Osteoblast (primary cell): ENCODE results near the gene RAPSN. TPM values are rescaled to one million over a fixed set of nuclear protein-coding genes. Genes with fewer than 3 reads are reported as not detected.

Experiments
- DNase-seq: peaks from one replicate; pipeline ENCODE4 v3.0.0; 2011; ENCODE audit warnings: low spot score, mixed read lengths; ENCODE audit not compliant: insufficient read length; ENCODE audit errors: missing footprints
- H2AFZ ChIP-seq: 2 replicates; pipeline ENCODE4 v1.6.0; 2011; ENCODE audit warnings: mild to moderate bottlenecking, low read length
- H3K27ac ChIP-seq: 2 replicates; pipeline ENCODE4 v1.5.1; 2011; ENCODE audit warnings: mild to moderate bottlenecking, low read depth, low read length, moderate library complexity
- H3K27me3 ChIP-seq: 2 replicates; pipeline ENCODE4 v1.6.0; 2012; ENCODE audit warnings: mild to moderate bottlenecking, control low read depth, inconsistent platforms, low read length, moderate library complexity; ENCODE audit not compliant: insufficient read depth
- H3K36me3 ChIP-seq: 2 replicates; pipeline ENCODE4 v1.5.1; 2011; ENCODE audit warnings: mild to moderate bottlenecking, low read length, control low read depth, moderate library complexity; ENCODE audit not compliant: insufficient read depth
- H3K4me1 ChIP-seq: 2 replicates; pipeline ENCODE4 v1.5.1; 2011; ENCODE audit warnings: mild to moderate bottlenecking, low read length, control low read depth, moderate library complexity; ENCODE audit not compliant: insufficient read depth
- H3K4me2 ChIP-seq: 2 replicates; pipeline ENCODE4 v1.6.0; 2011; ENCODE audit warnings: mild to moderate bottlenecking, low read length; ENCODE audit not compliant: insufficient read depth
- H3K4me3 ChIP-seq: fragments of 200-600 bp; sonication (generic); 3 replicates; pipeline ENCODE4 v1.5.1; 2012; ENCODE audit warnings: mild to moderate bottlenecking, low read length, inconsistent platforms; ENCODE audit not compliant: insufficient read depth
- H3K79me2 ChIP-seq: 2 replicates; pipeline ENCODE4 v1.6.0; 2012; ENCODE audit warnings: mild to moderate bottlenecking, low read length, control low read depth, inconsistent platforms; ENCODE audit not compliant: insufficient read depth
- H3K9me3 ChIP-seq: 2 replicates; pipeline ENCODE4 v1.5.1; 2011; ENCODE audit warnings: low read depth, low read length, control low read depth
- H4K20me1 ChIP-seq: 2 replicates; pipeline ENCODE4 v1.6.0; 2012; ENCODE audit warnings: mild to moderate bottlenecking, low read length, control low read depth; ENCODE audit not compliant: insufficient read depth
- CTCF ChIP-seq: IDR thresholded peaks from 2 replicates; pipeline ENCODE4 v1.5.1; 2011; ENCODE audit warnings: mild to moderate bottlenecking, low read depth, low read length, moderate library complexity; ENCODE audit errors: extremely low read depth
- total RNA-seq: library from RNA; depleted of rRNA; stranded (reverse); fragments of >200 nt; gene quantifications from 2 replicates; pipeline ENCODE4 v1.2.3, GENCODE V29; 2012

The RAPSN gene
- total RNA-seq, 1 donor: 0.36 TPM

GRCh38 chr11:47433157-47433556 is 15.8 kb downstream of the RAPSN start:
- H3K9me3 ChIP-seq: no peaks in the 10 kb centered on the region
- no peaks in the 10 kb centered on the region for H3K79me2 ChIP-seq
- H3K27ac ChIP-seq: no peak overlapping the region
- H3K4me3 ChIP-seq: no peak overlapping the region
- no peak overlapping the region for H2AFZ ChIP-seq
- no peaks in the 10 kb centered on the region for H4K20me1 ChIP-seq
- H3K36me3 ChIP-seq: no peaks in the 10 kb centered on the region
- TF ChIP-seq CTCF: no peak
- DNase-seq: no peak
- H3K4me2 ChIP-seq: no peak overlapping the region
- H3K27me3 ChIP-seq: no peaks in the 10 kb centered on the region
- H3K4me1 ChIP-seq: peaks cover 10% of the 10 kb centered on the region

GRCh38 chr11:47431356-47432083 is 17.4 kb downstream of the RAPSN start:
- no peaks in the 10 kb centered on the region for H4K20me1 ChIP-seq
- H3K4me1 ChIP-seq: peaks cover 12% of the 10 kb centered on the region
- no peak overlapping the region for H3K4me2 ChIP-seq
- no peak overlapping the region for H3K4me3 ChIP-seq
- H3K36me3 ChIP-seq: no peaks in the 10 kb centered on the region
- no peak overlapping the region for H3K27ac ChIP-seq
- H3K9me3 ChIP-seq: no peaks in the 10 kb centered on the region
- H3K27me3 ChIP-seq: no peaks in the 10 kb centered on the region
- no peak overlapping the region for H2AFZ ChIP-seq
- no peak for TF ChIP-seq CTCF
- no peak for DNase-seq
- H3K79me2 ChIP-seq: no peaks in the 10 kb centered on the region

GRCh38 chr11:47430524-47430923 is 18.4 kb downstream of the RAPSN start:
- no peak overlapping the region for H3K4me3 ChIP-seq
- no peaks in the 10 kb centered on the region for H3K27me3 ChIP-seq
- H3K27ac ChIP-seq: no peak overlapping the region
- no peak overlapping the region for H2AFZ ChIP-seq
- H3K79me2 ChIP-seq: peaks cover 7% of the 10 kb centered on the region
- no peak overlapping the region for H3K4me2 ChIP-seq
- no peak for DNase-seq
- no peaks in the 10 kb centered on the region for H3K9me3 ChIP-seq
- peaks cover 13% of the 10 kb centered on the region for H3K4me1 ChIP-seq
- TF ChIP-seq CTCF: no peak
- H3K36me3 ChIP-seq: no peaks in the 10 kb centered on the region
- no peaks in the 10 kb centered on the region for H4K20me1 ChIP-seq

- H3K4me3 ChIP-seq: peak within 1 kb of the TSS; percentile 99
Measured at GRCh38 chr11:47426062-47426956, 22.6 kb downstream of the RAPSN start, which contains the start of gene PSMC3. TSS of gene PSMC3 (minus strand) at chr11:47426439. CDS start at chr11:47426279, 160 bp downstream.

More at GRCh38 chr11:47426062-47426956, 22.6 kb downstream of the RAPSN start, which contains the start of gene PSMC3:
- Histone ChIP-seq H3K27ac (peak within 1 kb of the TSS; percentile 99), H2AFZ (peak within 1 kb of the TSS; percentile 97), H3K4me1 (peaks cover 14% of the 10 kb centered on the region), H3K27me3 (no peaks in the 10 kb centered on the region), H3K79me2 (peaks cover 26% of the 10 kb centered on the region), H3K4me2 (peak within 1 kb of the TSS; percentile 98), H4K20me1 (no peaks in the 10 kb centered on the region), H3K36me3 (peaks cover 31% of the 10 kb centered on the region), H3K9me3 (no peaks in the 10 kb centered on the region)
- DNase-seq: peak; percentile 99
- TF ChIP-seq CTCF: no peak
